B cell (primary cell): ENCODE data around the gene ODF2. TPM values are rescaled to one million over a fixed set of nuclear protein-coding genes. Genes with fewer than 3 reads are reported as not detected.
A peak's percentile ranks its signal among the peaks of the same experiment; 100 is the strongest.

Experiments
- ATAC-seq: fragments of 200-7000 bp; cut with Tn5 transposase; one replicate; pipeline ENCODE4 v1.10.0; 2021; ENCODE audit warnings: low read depth, mild to moderate bottlenecking, moderate number of reproducible peaks, moderate library complexity
- CTCF ChIA-PET: fragments of 350-600 bp; sonication (Branson Sonifier 250); formaldehyde crosslinking; loops from one replicate; lab custom pipeline; 2021; ENCODE audit warnings: antibody characterized with exemption, inconsistent platforms; lab: Charles Lee
- POLR2A ChIA-PET: fragments of 350-600 bp; sonication (Branson Sonifier 250); formaldehyde crosslinking; loops from one replicate; lab custom pipeline; 2021; ENCODE audit warnings: antibody characterized with exemption; lab: Charles Lee
- DNase-seq: peaks from one replicate; pipeline ENCODE4 v3.0.0; 2013
- H2AFZ ChIP-seq: 2 replicates; pipeline ENCODE4 v1.6.1; 2012; ENCODE audit warnings: mild to moderate bottlenecking, low read depth, low read length; ENCODE audit not compliant: insufficient read depth, poor library complexity, severe bottlenecking
- H3K27ac ChIP-seq, 2 donors: 1 replicate in 1 of 2; 2 replicates in 1 of 2; pipeline ENCODE4 v1.5.1; 2012 to 2013; ENCODE audit warnings: low read length in 2 of 2, mild to moderate bottlenecking in 2 of 2, moderate library complexity in 1 of 2
- H3K27me3 ChIP-seq, 4 experiments: fragments of 200-600 bp in 1 of 4; sonication (generic) in 1 of 4; replicated peaks in 1 of 4; 1 replicate in 2 of 4; 2 replicates in 2 of 4; pipeline versions ENCODE4 v1.6.1 to v1.7.0; 2013 to 2016; ENCODE audit warnings: low read length in 3 of 4, mild to moderate bottlenecking in 2 of 4, mixed read lengths in 1 of 4, moderate library complexity in 1 of 4; ENCODE audit not compliant: insufficient read depth in 4 of 4, control insufficient read depth in 3 of 4; ENCODE audit errors: control extremely low read depth in 1 of 4
- H3K36me3 ChIP-seq, 2 experiments: replicated peaks in 1 of 2; 1 replicate in 1 of 2; 2 replicates in 1 of 2; pipeline versions ENCODE4 v1.6.1 to v1.7.1; 2013; ENCODE audit warnings: low read length in 1 of 2; ENCODE audit not compliant: insufficient read depth in 2 of 2, control insufficient read depth in 1 of 2; ENCODE audit errors: control extremely low read depth in 1 of 2, extremely low read depth in 1 of 2
- H3K4me1 ChIP-seq, 2 donors: fragments of 200-600 bp in 1 of 2; sonication (generic) in 1 of 2; 1 replicate in 1 of 2; 2 replicates in 1 of 2; pipeline versions ENCODE4 v1.5.1 to v1.6.1; 2013 to 2017; ENCODE audit warnings: low read length in 2 of 2; ENCODE audit not compliant: control insufficient read depth in 2 of 2, insufficient read depth in 2 of 2
- H3K4me2 ChIP-seq: replicated peaks from 2 replicates; pipeline ENCODE3; 2012; ENCODE audit warnings: mild to moderate bottlenecking, low read depth, low read length; ENCODE audit not compliant: poor library complexity, severe bottlenecking
- H3K4me3 ChIP-seq, 5 experiments: fragments of 200-600 bp in 1 of 5; sonication (generic) in 1 of 5; 1 replicate in 3 of 5; 2 replicates in 2 of 5; pipeline versions ENCODE4 v1.5.1 to v1.7.0; 2011 to 2016; ENCODE audit warnings: low read length in 4 of 5, mild to moderate bottlenecking in 4 of 5, low read depth in 2 of 5, control low read depth in 1 of 5, moderate library complexity in 1 of 5; ENCODE audit not compliant: insufficient read depth in 1 of 5; ENCODE audit errors: control extremely low read depth in 1 of 5, extremely low read depth in 1 of 5
- H3K79me2 ChIP-seq: fragments of 200-600 bp; sonication (generic); one replicate; pipeline ENCODE4 v1.6.0; 2016; ENCODE audit warnings: low read length; ENCODE audit not compliant: control insufficient read depth, insufficient read depth
- H3K9ac ChIP-seq: fragments of 200-600 bp; sonication (generic); 2 replicates; pipeline ENCODE4 v1.6.1; 2017; ENCODE audit warnings: mild to moderate bottlenecking, low read length, moderate library complexity
- H3K9me3 ChIP-seq, 3 donors: one replicate each; pipeline versions ENCODE4 v1.6.1 to v1.7.1; 2013; ENCODE audit warnings: low read length in 2 of 3; ENCODE audit not compliant: control insufficient read depth in 2 of 3, insufficient read depth in 1 of 3; ENCODE audit errors: control extremely low read depth in 1 of 3
- H4K20me1 ChIP-seq: 2 replicates; pipeline ENCODE4 v1.6.0; 2012; ENCODE audit warnings: mild to moderate bottlenecking, low read length; ENCODE audit not compliant: insufficient read depth, control insufficient read depth, poor library complexity, severe bottlenecking
- H3K27ac Mint-ChIP-seq: one replicate; pipeline ENCODE4 v1.8.0; 2021; ENCODE audit warnings: mixed read lengths
- H3K27me3 Mint-ChIP-seq: one replicate; pipeline ENCODE4 v1.8.0; 2021; ENCODE audit warnings: mixed read lengths
- H3K4me1 Mint-ChIP-seq: one replicate; pipeline ENCODE4 v1.8.0; 2021; ENCODE audit warnings: mixed read lengths
- H3K4me3 Mint-ChIP-seq: one replicate; pipeline ENCODE4 v1.8.0; 2021; ENCODE audit warnings: mixed read lengths
- H3K9me3 Mint-ChIP-seq: one replicate; pipeline ENCODE4 v1.8.0; 2022; ENCODE audit warnings: mixed read lengths; ENCODE audit not compliant: insufficient read depth
- EZH2 ChIP-seq: IDR thresholded peaks from 2 replicates; pipeline ENCODE4 v1.6.1; 2012; ENCODE audit warnings: borderline replicate concordance, low read depth, mild to moderate bottlenecking, moderate library complexity, low read length; ENCODE audit not compliant: insufficient read depth, poor library complexity, severe bottlenecking
- WGBS: methylation state at CpG from one replicate; pipeline ENCODE4 v1.1.5; 2013; ENCODE audit warnings: missing lambda C conversion rate; ENCODE audit not compliant: insufficient coverage; 5-methylcytosine and 5-hydroxymethylcytosine counted together
- intact Hi-C: fragments of 100-400 bp; cut with micrococcal nuclease; formaldehyde crosslinking; loops from one replicate; pipeline ENCODE4 v1.10.0; 2022
- polyA plus RNA-seq: library from polyadenylated mRNA; depleted of rRNA; stranded (reverse); fragments of >200 nt; gene quantifications from 2 replicates; pipeline ENCODE4 v1.2.3, GENCODE V29; 2012
- total RNA-seq, 2 donors: library from RNA; stranded (reverse); fragments of 120-200 nt in 1 of 2; gene quantifications; 1 replicate in 1 of 2; 2 replicates in 1 of 2; pipeline versions ENCODE4 v1.2.3 to v1.2.4, GENCODE V29; 2013 to 2022
- TF ChIP-seq, protein P1 (sequence below): fragments of 200-600 bp; IDR thresholded peaks from one replicate; pipeline ENCODE4 v1.8.0; 2022; ENCODE audit warnings: antibody characterized with exemption, mild to moderate bottlenecking

The ODF2 gene
- total and polyA plus RNA-seq, 2 donors (not counting 1 experiment from before 2014, with no cell fraction given): 30.1 to 42.9 TPM

DNA sequence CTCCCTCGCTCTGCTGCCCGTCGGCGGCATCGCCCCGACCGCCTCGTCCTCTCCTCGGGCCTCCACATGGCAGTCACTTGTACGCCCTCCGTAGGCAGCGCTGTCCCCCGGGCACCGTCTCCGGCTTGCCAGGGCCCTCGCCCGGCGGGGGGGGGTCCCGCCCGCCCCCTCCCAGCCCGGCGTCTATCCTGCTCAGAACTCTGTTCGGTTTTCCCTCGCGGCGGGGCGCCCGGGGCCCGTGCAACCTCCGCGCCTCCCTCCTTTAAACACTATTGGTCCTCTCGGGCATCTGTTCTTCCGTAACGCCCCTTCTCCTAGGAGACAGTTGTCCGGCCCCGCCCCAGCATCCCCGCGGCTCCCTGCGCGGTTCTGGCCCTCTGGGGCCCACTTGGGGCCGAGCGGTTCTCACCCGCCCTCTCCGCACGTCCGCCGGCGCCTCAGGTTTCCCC, 831 bp downstream of the ODF2 start:
- CTCF ChIA-PET: no interaction called here
- peak overlapping the region; percentile 93 for H2AFZ ChIP-seq
- ATAC-seq (peak; percentile 61), DNase-seq (peak; percentile 78)
- Mint-ChIP-seq H3K4me3 (peak overlapping the region; percentile 93), H3K27me3 (no peaks in the 10 kb centered on the region), H3K4me1 (peaks cover 18% of the 10 kb centered on the region), H3K27ac (peak overlapping the region; percentile 93), H3K9me3 (no peaks in the 10 kb centered on the region)
- no peaks in the 10 kb centered on the region for H3K27me3 ChIP-seq
- peak overlapping the region; percentile 23 to 89 (median 81) for H3K4me3 ChIP-seq
- H3K79me2 ChIP-seq: peaks cover 35% of the 10 kb centered on the region
- POLR2A ChIA-PET: interaction anchor here (0.5 to 1.6 kb wide), 2 partner anchors 13 to 36 kb away, joined by 5 to 8 read pairs; partner anchors contain the start of gene CERCAM
- peak overlapping the region; percentile 99 for H3K4me2 ChIP-seq
- H3K9ac ChIP-seq: peak overlapping the region; percentile 91
- intact Hi-C loops: loop anchor here (1.0 to 5.0 kb wide), 11 partner anchors 18 to 426 kb away; partner anchors contain the start of genes CERCAM, DYNC2I2, ENDOG and GLE1
- H3K9me3 ChIP-seq: no peaks in the 10 kb centered on the region
- peak overlapping the region; percentile 65 to 92 for H3K27ac ChIP-seq
- peaks cover 8 to 13% of the 10 kb centered on the region in 2 donors for H3K4me1 ChIP-seq
- peaks cover 22% of the 10 kb centered on the region for H4K20me1 ChIP-seq
- H3K36me3 ChIP-seq: peaks cover 2 to 20% of the 10 kb centered on the region in 2 experiments
- TF ChIP-seq EZH2: no peak
- TF ChIP-seq, protein P1, sequence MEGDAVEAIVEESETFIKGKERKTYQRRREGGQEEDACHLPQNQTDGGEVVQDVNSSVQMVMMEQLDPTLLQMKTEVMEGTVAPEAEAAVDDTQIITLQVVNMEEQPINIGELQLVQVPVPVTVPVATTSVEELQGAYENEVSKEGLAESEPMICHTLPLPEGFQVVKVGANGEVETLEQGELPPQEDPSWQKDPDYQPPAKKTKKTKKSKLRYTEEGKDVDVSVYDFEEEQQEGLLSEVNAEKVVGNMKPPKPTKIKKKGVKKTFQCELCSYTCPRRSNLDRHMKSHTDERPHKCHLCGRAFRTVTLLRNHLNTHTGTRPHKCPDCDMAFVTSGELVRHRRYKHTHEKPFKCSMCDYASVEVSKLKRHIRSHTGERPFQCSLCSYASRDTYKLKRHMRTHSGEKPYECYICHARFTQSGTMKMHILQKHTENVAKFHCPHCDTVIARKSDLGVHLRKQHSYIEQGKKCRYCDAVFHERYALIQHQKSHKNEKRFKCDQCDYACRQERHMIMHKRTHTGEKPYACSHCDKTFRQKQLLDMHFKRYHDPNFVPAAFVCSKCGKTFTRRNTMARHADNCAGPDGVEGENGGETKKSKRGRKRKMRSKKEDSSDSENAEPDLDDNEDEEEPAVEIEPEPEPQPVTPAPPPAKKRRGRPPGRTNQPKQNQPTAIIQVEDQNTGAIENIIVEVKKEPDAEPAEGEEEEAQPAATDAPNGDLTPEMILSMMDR: no peak
- under 1% methylated on average over 48 of the region's 48 CpGs for WGBS

DNA sequence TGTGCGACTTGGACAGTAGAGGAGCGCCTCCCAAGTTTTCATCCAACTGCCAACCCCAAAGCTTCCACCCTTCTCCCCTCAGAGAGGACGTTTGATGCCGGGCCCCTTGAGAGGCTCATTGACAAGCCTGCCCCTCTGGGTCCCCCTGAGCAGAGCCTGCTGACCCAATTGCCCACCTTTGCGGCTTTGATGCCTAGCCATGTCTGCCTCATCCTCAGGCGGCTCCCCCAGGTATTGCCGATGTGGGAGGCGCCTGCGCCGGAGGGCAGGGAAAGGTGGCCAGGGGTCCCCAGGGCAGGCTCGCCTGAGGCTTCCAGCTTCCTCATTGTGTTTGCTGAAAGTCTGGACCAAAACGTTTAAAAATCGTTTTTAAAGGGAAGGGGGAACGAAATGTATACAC, 1.4 kb downstream of the ODF2 start:
- peaks cover 8 to 13% of the 10 kb centered on the region in 2 donors for H3K4me1 ChIP-seq
- DNase-seq: no peak

More for the DNA sequence above, 1.4 kb downstream of the ODF2 start:
- Histone ChIP-seq H3K9ac (peak overlapping the region; percentile 91), H3K9me3 (no peaks in the 10 kb centered on the region), H2AFZ (peak overlapping the region; percentile 93), H3K27ac (peak overlapping the region in 1 of 2 donors; percentile 92), H3K79me2 (peaks cover 35% of the 10 kb centered on the region), H3K4me2 (peak overlapping the region; percentile 99), H3K27me3 (no peaks in the 10 kb centered on the region), H4K20me1 (peaks cover 22% of the 10 kb centered on the region), H3K36me3 (peaks cover 2 to 20% of the 10 kb centered on the region in 2 experiments), H3K4me3 (peak overlapping the region in 4 of 5 experiments; percentile 79 to 89 (median 82))
- no peaks in the 10 kb centered on the region for H3K27me3 Mint-ChIP-seq
- peaks cover 18% of the 10 kb centered on the region for H3K4me1 Mint-ChIP-seq
- no peak overlapping the region for H3K27ac Mint-ChIP-seq
- CTCF ChIA-PET: interaction anchor here (0.5 kb wide), 1 partner anchor 165 kb away, joined by 3 read pairs; no protein-coding TSS in a partner anchor
- POLR2A ChIA-PET: interaction anchor here (0.5 kb wide), 1 partner anchor 13 kb away, joined by 8 read pairs; no protein-coding TSS in a partner anchor
- H3K4me3 Mint-ChIP-seq: peak overlapping the region; percentile 93
- no peak for ATAC-seq
- intact Hi-C loops: loop anchor here (5.0 kb wide), 2 partner anchors 230 to 425 kb away; partner anchors contain the start of genes KYAT1, LRRC8A and SET
- no peaks in the 10 kb centered on the region for H3K9me3 Mint-ChIP-seq
- 55% methylated on average over 10 of the region's 14 CpGs for WGBS
- TF ChIP-seq, protein P1: no peak
- no peak for TF ChIP-seq EZH2
